GM19035 (cell line): ENCODE results near the gene PUS10.
"Not testable (repeated sequence)": the region's sequence is repeated elsewhere in the genome, so short reads cannot be mapped to it uniquely, and the experiment has no call there.

ENCODE experiments used
- ATAC-seq: cut with Tn5 transposase; IDR thresholded peaks from one replicate; pipeline ENCODE4 v1.9.1; 2021; ENCODE audit not compliant: unreplicated experiment

Gene PUS10

GRCh38 chr2:61013382-61013781, 4.7 kb downstream of the PUS10 start:
- no peak for ATAC-seq

GRCh38 chr2:61012303-61012702, 5.8 kb downstream of the PUS10 start:
- not testable (repeated sequence) for ATAC-seq

- ATAC-seq = no peak
These were observed 6.4 kb downstream of the PUS10 start for GRCh38 chr2:61011678-61012077.

- no peak for ATAC-seq
These were observed 8.7 kb downstream of the PUS10 start for GRCh38 chr2:61009355-61009754.

- no peak for ATAC-seq
These were observed 11.5 kb downstream of the PUS10 start for GRCh38 chr2:61006486-61007105.

DNA sequence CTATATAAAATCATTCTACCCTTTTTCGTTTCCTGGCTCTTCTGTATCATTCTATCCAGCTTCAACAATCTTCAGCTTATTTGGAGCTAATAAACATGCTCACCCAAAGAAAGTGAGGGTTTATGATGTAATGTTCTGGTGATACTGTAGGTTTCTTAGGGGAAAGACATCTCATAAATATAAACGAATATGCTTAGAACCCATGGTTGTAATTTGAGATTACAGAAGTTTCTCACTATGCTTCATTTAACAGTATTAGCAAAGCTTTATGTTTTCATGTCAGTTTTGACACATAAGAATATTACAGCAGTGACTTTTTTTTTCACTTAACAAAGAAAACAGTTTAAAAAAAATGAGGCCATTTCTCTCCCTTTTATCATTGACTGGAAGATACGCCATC, 12.3 kb downstream of the PUS10 start:
- ATAC-seq = no peak

DNA sequence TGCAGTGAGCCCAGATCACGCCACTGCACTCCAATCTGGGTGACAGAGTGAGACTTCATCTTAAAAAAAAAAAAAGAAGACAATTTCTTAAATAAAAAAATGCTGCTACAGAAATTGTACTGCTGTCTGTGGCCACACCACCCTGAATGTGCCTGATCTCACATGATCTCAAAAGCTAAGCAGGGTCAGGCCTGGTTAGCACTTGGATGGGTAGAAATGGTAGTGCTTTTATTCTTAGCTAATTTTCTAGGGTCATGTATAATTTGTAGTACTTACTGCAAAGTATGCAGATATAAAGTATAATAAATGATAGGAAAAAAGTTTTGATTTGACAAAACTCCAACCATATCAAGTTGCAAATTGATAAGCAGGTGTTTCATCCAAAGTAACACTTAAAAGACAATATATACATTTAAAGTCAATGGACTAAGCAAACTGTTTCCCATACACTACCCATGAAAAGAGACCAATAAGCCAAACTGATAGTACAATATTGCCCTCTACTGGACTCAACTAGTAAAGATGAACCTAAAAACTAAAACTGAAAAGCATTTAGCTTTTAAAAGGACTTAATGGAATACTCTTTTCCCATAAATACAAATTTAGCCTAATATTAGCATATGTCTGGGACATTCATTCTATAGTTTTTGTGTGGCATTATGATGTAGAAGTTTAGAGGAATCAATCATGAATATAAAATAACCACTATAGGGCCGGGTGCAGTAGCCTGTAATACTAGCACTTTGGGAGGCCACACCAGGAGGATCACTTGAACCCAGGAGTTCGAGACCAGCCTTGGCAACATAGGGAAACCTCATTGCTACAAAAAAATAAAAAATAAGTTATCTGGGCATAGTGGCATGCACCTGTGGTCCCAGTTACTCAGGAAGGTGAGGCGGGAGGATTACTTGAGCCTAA, 19.2 kb downstream of the PUS10 start:
- no peak for ATAC-seq

GRCh38 chr2:60994131-60994530, 23.9 kb downstream of the PUS10 start:
- no peak for ATAC-seq

DNA sequence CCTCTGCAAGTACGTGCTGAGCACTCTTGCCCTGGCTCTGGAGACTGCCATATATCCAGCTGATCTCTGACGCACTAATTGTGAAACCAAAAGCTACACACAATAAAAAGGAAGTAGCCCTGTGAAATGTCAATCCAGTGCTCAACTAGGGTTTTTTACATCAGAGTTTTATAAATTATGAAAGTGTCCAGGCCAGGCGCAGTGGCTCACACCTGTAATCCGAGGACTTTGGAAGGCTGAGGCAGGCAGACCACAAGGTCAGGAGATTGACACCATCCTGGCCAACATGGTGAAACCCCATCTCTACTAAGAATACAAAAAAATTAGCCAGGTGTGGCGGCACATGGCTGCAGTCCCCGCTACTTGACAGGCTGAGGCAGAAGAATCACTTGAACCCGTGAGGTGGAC, 25.1 kb downstream of the PUS10 start:
- ATAC-seq = peak; percentile 99

DNA sequence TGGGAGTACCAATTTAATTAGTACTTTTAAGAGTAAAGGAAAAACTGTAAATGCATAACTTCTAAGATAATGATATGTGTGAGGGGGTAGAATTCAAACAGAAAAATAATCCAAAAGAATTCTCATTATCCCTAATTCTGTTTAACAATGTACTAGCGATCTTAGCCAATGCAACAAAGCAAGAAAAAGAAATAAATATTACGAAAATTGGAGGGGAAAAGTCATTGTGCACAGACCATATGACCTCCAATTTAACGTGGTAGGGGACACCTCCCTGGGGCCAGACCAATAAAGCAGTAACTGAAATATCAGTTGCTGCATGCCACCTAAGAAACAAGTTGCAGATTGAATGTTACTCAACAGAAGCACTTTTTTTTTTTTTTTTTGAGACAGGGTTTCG, 26.4 kb downstream of the PUS10 start:
- ATAC-seq = no peak

GRCh38 chr2:60989259-60989658, 28.8 kb downstream of the PUS10 start:
- no peak for ATAC-seq

DNA sequence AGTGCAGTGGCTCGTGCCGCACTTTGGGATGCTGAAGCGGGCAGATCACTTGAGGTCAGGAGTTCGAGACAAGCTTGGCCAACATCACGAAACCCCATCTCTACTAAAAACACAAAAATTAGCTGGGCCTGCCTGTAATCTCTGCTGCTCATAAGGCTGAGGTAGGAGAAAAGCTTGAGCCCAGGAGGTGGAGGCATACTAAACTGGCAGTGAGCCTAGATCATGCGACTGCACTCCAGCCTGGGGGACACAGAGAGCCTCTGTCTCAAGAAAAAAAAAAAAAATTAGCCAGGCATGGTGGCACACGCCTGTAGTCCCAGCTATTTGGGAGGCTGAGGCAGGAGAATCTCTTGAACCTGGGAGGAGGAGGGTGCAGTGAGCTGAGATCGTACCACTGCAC, 30.4 kb downstream of the PUS10 start:
- not testable (repeated sequence) for ATAC-seq

DNA sequence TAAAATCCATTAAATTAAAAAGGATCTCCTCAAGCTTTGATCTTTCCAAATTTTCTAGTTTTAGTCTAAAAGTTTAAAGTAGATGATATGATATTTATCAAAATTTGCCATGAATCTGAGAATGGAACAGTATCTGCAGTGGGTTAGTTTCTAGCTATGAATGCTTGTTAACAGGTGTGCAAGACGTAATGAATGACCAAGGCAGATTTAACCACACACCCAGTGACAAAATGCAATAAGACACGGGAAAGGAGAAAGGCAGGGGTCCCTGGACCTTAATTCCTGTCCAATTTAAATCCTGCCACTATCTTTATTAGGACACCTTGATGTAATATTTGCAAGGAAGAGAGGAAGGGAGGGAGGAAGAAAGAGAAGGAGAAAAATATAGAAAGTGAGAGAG, 31.0 kb downstream of the PUS10 start:
- ATAC-seq = no peak

DNA sequence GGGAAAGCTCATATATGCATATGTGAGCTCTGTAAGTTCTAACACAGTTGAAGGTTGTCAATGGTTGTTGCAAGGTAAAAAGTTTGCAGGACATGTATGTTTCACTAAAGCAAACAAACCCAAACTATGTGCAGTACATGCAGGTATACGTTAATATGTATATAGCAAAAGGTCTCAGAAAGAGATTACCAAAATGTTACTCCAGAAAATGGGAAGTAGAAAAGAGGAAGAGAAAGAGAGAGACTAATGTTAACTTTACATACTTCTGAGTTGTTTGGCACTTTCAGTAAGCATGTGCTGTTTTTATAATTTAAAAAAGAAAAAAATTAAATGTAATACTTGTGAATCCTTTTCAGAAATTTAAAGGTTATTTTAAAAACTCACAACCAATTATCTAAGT, 33.3 kb downstream of the PUS10 start:
- ATAC-seq = no peak

DNA sequence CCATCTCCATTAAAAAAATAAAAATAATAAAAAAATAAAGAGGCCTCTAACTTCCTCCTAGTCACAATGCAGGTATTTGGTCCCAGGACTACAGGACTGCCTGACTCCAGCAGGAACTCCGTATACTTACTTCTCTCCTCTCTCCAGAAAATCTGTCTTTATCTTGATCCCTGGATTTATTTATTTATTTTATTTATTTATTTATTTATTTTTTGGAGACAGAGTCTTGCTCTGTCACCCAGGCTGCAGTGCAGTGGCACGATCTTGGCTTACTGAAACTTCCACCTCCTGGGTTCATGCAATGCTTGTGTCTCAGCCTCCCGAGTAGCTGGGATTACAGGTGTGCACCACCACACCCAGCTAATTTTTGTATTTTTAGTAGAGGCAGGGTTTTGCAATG, 36.0 kb downstream of the PUS10 start:
- not testable (repeated sequence) for ATAC-seq

DNA sequence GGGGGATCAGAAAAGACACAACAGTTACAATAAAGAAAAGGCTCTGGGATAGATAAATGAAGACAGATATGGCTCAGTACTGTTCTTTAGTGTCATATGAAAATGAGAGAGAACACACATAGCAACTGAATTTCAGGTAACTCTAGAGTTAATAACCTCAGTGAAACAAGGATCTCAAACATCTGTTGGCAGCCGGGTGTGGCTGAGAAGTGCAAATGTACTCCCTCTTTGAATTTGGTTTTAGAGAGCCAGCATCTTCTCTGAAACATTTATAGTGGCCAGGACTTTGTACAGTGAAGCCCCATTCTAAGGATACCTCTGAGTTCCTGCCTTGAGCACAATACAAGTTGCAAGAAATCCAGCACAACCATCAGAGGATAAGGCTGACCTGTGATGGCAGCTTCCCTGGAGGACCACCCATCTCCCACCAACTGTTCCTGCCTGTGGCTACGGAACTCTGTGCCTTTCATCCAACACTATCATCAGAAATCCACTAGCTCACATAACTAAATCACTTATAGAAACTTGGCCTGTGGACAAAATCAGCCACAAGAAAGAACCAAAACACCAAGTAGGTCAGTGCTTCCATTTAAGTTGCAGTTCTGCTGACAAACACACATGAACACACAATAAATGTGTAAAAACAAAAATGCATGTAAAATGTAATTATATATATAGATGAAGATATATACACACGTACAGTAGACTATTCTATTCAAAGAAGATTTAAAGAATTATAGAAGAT, 37.8 kb downstream of the PUS10 start:
- ATAC-seq = no peak

DNA sequence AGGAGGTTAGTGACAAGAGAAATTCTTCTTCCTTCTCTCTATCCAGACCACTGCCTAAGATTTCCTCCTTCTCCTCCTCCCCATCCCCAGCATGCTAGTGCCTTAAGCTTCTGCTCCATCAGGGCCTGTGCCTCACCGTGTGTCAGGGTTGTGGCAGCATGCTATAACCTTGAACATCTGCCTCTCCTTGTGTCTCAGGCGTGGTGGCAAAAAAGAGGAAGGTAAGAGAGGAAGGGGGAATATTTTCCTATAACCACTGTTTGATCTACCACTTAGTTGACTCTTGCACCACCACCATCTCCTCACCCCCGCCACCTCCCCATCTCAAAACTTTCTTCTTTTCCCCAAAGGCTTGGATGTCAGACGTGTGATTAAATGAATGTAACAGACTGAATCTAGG, 38.8 kb downstream of the PUS10 start:
- ATAC-seq = no peak

- no peak for ATAC-seq
These were observed 40.5 kb downstream of the PUS10 start for GRCh38 chr2:60977562-60977895.

DNA sequence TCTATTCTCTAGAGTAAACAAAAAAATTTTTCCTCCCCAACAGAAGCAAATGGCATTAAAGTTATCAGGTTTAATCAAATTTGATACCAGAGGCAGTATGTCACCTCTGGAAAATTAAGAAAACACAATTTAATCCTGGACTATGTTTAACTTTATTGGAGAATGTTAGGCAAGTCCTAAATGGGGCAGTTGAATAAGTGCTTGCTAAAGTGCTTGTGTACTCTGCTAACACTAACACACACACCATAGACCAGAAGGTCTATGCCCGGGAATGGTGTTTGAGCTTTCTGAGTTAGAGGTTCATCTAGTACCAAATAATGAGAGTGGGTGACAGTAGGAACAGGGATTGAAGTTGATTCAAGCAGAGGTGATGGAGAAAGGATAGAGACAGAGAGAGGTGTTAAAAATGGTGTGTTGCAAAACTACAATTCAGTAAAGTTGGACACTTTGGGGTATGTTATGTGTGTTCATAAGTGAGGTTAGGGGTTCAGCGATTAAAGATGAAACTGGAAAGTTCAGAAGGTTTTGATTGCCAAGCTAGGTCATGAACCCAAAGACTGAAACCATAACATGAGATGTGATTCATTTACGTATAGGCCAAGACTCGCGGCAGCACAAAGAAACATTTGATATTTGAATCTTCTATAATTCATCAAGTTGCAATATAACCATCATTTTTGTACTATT, 41.0 kb downstream of the PUS10 start:
- peak; percentile 35 for ATAC-seq

- no peak for ATAC-seq
These were observed 41.7 kb downstream of the PUS10 start for GRCh38 chr2:60976256-60976850.

DNA sequence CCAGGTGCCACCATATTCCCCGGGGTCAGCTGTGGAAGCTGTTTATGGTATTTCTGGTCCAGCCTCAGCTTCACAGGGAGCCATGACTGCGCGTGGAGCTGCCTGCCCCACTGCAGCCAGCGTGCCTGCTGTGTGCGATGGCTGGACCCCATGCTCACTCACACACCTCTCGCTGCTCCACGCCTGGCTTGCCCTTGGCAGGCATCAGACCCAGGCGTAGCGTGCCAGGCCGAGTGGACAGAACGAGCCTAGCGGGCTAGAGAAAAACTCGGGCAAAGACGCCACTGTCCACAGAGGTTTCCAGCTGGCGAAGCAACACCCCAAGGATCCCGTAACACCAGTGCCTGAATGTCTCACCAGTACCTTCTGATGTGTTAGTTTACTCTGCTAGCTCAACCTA, 43.4 kb downstream of the PUS10 start:
- no peak for ATAC-seq
